ENCODE data around the gene UBD.
A peak's percentile ranks its signal among the peaks of the same experiment; 100 is the strongest.

The UBD gene

DNA sequence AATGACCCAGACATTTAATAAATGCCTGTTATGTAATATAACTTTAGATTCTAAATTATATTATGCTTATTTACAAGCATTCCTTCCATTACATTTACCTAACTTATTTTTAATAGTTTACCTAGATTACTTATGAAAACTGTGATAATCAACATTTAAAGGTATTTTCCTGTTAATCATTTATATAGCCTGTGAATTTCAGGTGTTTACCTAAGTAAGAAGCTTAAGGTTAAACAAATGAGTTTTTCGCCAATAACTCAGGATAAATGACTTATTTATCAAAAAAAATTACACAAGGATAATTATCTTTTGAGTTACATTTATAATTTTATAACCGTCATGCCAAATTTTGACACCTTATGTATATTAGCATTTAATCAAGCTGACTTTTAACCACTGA is 35.5 kb downstream of the UBD start:
- no peak for DNase-seq (ENCODE audit: low spot score)

DNA sequence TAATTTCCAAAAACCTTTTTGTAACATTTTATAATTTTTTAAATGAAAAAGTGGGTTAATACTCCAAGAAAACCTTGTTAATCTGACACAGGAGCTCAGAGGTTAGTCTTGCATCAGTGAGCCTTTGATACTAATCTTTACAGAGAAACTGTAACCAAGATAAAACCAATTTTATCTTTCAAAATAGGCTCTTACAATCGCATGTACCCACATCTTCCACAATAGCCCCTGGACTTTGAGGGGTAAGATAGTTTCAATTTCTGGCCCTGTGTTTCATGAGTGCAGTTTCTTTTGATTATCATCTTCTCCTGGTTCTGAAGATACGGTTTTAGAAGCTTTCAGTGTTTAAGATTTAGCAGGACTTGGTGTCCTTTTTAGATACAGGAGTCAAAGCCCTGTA is 37.3 kb downstream of the UBD start:
- no peak for DNase-seq (ENCODE audit: low spot score)

- DNase-seq (ENCODE audit: low spot score): no peak
Measured at GRCh38 chr6:29521006-29521680, 38.4 kb downstream of the UBD start.

- DNase-seq (ENCODE audit: low spot score): no peak
Measured at GRCh38 chr6:29520232-29520631, 39.3 kb downstream of the UBD start.

- no peak for DNase-seq (ENCODE audit: low spot score)
Measured at GRCh38 chr6:29519291-29520010, 40.1 kb downstream of the UBD start.

- no peak for DNase-seq (ENCODE audit: low spot score)
Measured at GRCh38 chr6:29517728-29518440, 41.6 kb downstream of the UBD start.

DNA sequence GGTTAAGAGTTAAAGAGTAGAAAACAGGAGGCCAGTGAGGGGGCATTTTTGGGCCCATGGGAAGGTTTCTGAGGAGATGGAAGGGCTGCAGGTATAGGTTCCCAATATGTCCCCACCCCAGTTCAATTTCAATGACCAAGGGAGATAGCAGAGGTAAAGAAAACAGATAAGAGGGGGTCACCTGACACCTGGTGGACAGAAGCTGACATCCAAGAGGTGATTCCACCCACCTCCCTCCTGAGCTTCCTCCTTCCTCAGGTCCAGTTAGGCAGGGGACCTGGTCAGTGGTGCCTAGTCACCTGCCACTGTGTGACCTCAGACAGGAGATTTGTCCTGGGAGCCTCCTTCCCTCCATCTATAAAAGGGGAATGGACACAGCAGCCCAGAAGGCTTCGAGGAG is 42.3 kb downstream of the UBD start:
- DNase-seq (ENCODE audit: low spot score): no peak

DNA sequence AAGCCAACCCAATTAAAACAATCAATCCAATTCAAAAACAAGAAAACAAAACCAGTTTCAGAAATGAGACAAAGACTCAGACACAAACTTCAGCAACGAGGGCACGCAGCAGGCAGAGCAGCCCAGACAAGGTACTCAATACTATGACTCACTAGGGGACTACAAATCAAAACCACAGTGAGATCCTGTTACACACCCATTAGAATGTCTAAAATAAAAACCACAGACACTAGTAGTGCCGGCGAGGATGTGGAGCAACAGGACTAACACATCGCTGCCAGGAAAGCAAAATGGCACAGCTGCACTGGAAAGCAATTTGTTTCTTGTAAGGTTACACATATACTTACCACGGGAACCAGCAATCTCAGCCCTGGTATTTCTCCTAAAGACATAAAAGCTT is 43.4 kb downstream of the UBD start:
- no peak for DNase-seq (ENCODE audit: low spot score)

DNA sequence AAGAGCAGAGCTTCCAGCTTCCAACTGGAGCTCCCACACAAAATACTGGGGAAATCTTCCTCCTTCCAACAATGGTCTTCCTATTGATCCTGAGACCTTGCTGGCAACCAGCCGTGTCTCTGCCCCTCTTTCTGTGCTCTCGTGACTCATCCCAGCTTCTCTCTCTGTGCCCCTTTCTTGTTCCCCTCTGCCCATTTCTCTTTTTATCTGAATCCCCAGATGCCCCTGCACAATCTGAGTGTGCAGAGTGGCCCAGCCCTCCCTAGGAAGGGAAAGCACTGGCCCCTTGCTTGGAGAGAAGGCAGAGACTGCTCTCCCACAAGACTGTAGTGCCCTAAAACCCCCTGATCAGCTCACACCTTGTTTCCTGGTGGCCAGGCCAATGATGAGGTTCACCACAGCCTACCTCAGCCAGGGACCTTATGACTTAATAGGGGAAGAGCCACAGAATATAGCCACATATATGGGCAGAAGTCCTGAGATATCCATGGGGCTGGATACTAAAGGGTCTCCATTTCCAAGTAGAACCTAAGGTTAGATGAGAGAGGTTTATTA is 48.7 kb downstream of the UBD start:
- DNase-seq (ENCODE audit: low spot score): no peak

DNA sequence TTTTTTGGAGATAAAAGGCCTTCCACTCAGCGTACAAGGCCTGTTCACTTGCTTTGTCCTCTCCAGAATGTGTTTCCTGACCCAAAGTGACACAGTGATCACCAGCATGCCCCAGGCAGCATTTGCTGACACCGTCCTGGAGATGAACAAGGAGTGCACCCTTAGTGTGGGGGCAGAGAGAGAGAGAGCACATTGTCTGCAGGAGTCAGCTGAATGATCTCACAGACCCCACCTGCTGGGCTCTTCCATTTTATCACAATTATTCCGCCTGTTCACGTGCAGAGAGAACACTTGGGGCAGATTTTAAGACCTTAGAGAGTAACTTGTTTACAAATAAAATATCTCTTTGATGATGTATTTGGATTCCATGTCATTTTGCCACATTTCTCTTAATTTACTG is 49.3 kb downstream of the UBD start:
- peak; percentile 7 for DNase-seq (ENCODE audit: low spot score)

- no peak for DNase-seq (ENCODE audit: low spot score)
Measured at GRCh38 chr6:29509711-29510110, 49.8 kb downstream of the UBD start.

DNA sequence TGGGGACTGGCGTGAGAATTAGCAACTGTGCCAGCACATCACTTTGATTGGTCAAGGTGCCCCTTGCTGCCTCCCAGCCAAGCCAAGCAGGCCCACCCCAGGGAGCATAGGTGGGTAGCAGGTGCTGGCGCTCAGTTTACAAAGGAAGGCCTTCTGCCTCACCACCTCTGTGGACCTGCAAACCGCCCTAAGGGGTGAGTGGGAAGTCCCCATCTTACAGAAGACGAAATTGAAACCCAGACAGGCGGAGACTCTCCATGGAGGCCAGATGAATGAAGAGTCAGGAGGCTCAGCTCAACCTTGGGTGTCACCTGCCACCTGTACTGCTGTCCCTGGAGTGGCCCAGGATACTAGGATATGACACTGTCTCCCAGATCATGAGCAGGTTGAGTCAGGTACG is 50.3 kb downstream of the UBD start:
- no peak for DNase-seq (ENCODE audit: low spot score)

DNA sequence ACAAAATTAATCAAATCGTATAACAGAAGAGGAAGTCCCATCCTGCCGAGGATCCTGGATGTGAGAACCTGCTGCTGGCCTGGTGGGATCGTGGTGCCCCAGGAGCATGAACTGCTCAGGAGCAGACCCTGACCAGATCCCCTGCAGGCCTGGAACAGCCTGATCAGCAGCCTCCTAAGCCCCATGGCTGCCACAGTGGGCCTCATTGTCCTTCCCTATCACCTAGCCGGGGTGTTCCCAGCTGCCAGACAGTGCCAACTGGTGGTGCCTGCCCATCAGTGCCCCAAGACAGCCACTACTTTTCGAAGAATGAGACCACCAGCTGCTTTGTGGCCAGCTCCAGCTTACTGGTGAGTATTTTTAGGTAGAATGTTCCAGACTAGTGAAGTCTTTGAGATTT is 52.2 kb downstream of the UBD start:
- DNase-seq (ENCODE audit: low spot score): no peak

DNA sequence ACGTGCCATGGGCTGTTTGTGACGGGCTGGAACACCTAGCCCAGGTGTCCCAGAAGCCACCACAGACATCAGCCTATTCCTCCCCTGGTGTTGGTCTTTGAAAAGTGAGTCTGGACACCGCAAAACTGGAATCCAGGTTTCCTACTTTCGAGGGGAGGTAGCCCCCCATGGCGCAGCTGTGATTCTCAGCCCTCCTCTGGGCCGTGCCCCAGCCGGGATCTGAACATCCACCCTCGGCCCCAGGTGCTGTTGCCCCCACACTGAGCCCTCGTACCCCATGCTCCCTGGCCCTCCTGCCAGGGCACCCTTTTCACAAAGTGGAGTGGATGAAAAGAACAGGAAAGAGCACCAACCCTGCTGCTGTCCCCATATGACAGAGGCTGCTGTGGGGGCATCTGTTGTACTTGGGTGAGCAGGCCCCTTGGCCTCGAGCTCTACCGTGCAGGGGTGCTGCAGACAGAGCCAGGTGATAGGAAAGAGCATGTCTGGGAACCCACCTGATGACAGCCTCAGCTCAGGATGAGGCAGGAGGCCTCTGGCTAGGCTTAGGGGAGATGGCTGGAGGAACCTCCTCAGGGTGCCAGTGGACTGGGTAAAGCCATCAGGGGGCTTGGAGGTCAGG is 53.0 kb downstream of the UBD start:
- DNase-seq (ENCODE audit: low spot score): no peak

DNA sequence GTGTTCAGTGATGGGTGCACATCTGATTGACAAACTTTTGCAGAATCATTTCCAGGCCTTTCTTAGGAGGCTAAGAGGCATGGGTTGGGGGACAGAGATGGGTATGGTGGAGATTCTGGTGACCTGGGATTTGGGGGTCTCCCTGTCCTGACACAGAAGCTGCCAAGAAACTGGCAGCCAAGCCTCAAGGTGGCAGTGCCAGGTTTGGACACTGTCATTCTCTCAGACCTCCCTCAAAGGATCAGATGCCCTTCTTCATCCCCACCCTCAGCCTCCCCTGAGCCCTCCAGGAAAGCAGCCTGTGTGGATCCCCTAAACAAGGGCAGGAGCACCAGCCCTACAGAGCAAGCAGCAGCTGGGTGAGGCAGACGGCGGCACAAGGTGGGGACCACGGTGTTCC is 53.7 kb downstream of the UBD start:
- no peak for DNase-seq (ENCODE audit: low spot score)

Small RNAs within 50 kb of the gene (small RNA-seq; reads per million reads assigned to genes)
- 0 to 1.4 reads per million in 2 experiments for gene SNORD32B
- gene TMEM183AP1: 0 to 0.04 reads per million in 2 experiments
